NCI-H2196 treated with DMSO at 0.1 percent for 48 hours (cell line): Measurements from ENCODE around the gene XPO1.

Experiments used
- DNase-seq: peaks from one replicate; lab custom pipeline; 2025; ENCODE audit not compliant: unreplicated experiment; lab: John Stamatoyannopoulos, UW

XPO1 gene

GRCh38 chr2:61436092-61436491 is 102.1 kb downstream of the XPO1 start:
- no peak for DNase-seq

- DNase-seq: no peak
These were observed 102.9 kb downstream of the XPO1 start for GRCh38 chr2:61435291-61435690.

GRCh38 chr2:61434314-61434713 is 103.8 kb downstream of the XPO1 start:
- DNase-seq: no peak

DNA sequence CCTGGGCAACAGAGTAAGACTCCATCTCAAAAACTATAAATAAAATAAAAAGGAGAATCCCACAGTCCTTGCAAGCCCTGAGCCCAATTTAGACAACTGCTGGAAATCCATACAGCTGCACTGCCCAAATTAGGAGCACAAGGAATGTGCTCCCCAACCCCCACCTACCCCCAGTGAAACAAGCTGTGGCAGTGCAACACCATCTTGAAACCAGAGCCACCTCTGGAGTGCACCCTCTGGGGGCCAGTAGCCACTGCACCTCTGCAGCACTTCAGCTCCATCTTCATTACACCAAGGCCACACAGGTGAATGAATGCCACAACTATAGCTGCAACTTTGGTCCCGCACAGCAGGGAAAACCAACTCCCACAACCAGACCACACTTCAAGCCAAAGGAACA is 104.5 kb downstream of the XPO1 start:
- DNase-seq: no peak

DNA sequence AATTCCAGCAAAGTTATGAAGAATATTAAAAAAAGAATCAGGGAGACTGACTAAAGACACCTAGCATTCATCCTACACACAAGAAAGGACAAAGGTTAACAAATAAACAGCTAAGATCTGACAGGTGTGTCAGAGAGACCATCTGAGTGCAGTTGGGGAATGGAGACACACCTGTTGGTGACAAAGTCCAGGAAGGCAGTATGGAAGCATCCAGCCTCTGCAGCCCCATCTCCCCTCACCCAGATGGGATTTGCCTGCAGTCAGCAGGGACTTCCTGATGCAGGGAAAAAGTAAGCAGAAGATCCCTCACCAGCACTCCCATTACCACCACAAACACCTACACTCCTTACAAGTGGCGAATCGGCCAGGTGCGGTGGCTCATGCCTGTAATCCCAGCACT is 105.2 kb downstream of the XPO1 start:
- DNase-seq: no peak

- DNase-seq: no peak
These were observed 106.8 kb downstream of the XPO1 start for GRCh38 chr2:61431345-61431744.
